Neural cell (in vitro differentiated cells): ENCODE results near the gene NRSN2. TPM values are rescaled to one million over a fixed set of nuclear protein-coding genes. Genes with fewer than 3 reads are reported as not detected.

Source experiments
- H2AFZ ChIP-seq: fragments of 200-600, 300-800 bp; sonication (generic), shearing (Covaris generic); 2 replicates; pipeline ENCODE4 v1.6.0; 2014; ENCODE audit warnings: low read depth, mild to moderate bottlenecking, antibody characterized with exemption, low read length, moderate library complexity
- H3F3A ChIP-seq: fragments of 200-600 bp; shearing (Covaris generic); 2 replicates; pipeline ENCODE4 v1.6.1; 2016; ENCODE audit warnings: mild to moderate bottlenecking, moderate library complexity, mixed read lengths, antibody characterized with exemption, low read length; ENCODE audit not compliant: insufficient read depth, poor library complexity, severe bottlenecking
- H3K27ac ChIP-seq: fragments of 200-600, 300-800 bp; sonication (generic), shearing (Covaris generic); 2 replicates; pipeline ENCODE4 v1.5.1; 2014; ENCODE audit warnings: mild to moderate bottlenecking, low read length, moderate library complexity
- H3K27me3 ChIP-seq: fragments of 300-800, 200-600 bp; sonication (generic), shearing (Covaris generic); 2 replicates; pipeline ENCODE4 v1.6.0; 2014; ENCODE audit warnings: mild to moderate bottlenecking, low read depth, low read length, moderate library complexity; ENCODE audit not compliant: insufficient read depth
- H3K36me3 ChIP-seq: fragments of 300-800, 200-600 bp; sonication (generic), shearing (Covaris generic); 2 replicates; pipeline ENCODE4 v1.5.1; 2014; ENCODE audit warnings: mild to moderate bottlenecking, antibody characterized with exemption, low read length, moderate library complexity; ENCODE audit not compliant: insufficient read depth
- H3K4me2 ChIP-seq: fragments of 300-800, 200-600 bp; sonication (generic), shearing (Covaris generic); 2 replicates; pipeline ENCODE4 v1.6.0; 2014; ENCODE audit warnings: mild to moderate bottlenecking, low read length
- H3K4me3 ChIP-seq: fragments of 300-800, 200-600 bp; sonication (generic), shearing (Covaris generic); 2 replicates; pipeline ENCODE4 v1.5.1; 2014; ENCODE audit warnings: mild to moderate bottlenecking, low read length, moderate library complexity
- H3K79me2 ChIP-seq: fragments of 200-600 bp; shearing (Covaris generic); replicated peaks from 2 replicates; pipeline ENCODE4 v1.6.0; 2014; ENCODE audit warnings: mild to moderate bottlenecking, low read length, moderate library complexity; ENCODE audit not compliant: insufficient read depth
- H3K9ac ChIP-seq: fragments of 300-800, 200-600 bp; sonication (generic), shearing (Covaris generic); 2 replicates; pipeline ENCODE4 v1.6.1; 2016; ENCODE audit warnings: mild to moderate bottlenecking, low read length, mixed read lengths
- H3K9me2 ChIP-seq: fragments of 200-600 bp; shearing (Covaris generic); 2 replicates; pipeline ENCODE4 v1.6.1; 2016; ENCODE audit warnings: mild to moderate bottlenecking, low read length, mixed read lengths; ENCODE audit not compliant: insufficient read depth
- H3K9me3 ChIP-seq: fragments of 200-600, 300-800 bp; sonication (generic), shearing (Covaris generic); 2 replicates; pipeline ENCODE4 v1.6.1; 2016; ENCODE audit warnings: mild to moderate bottlenecking, mixed run types, low read length, moderate library complexity, mixed read lengths
- H4K20me1 ChIP-seq: fragments of 200-600 bp; shearing (Covaris generic); 2 replicates; pipeline ENCODE4 v1.6.1; 2016; ENCODE audit warnings: mild to moderate bottlenecking, mixed run types; ENCODE audit not compliant: insufficient read depth
- EP300 ChIP-seq: fragments of 450-650 bp; conservative IDR thresholded peaks from 2 replicates; pipeline ENCODE4 v1.6.1; 2014; ENCODE audit warnings: antibody characterized with exemption, mild to moderate bottlenecking, moderate library complexity; ENCODE audit not compliant: poor library complexity, severe bottlenecking
- EZH2 ChIP-seq: fragments of 200-600, 300-800 bp; shearing (Covaris generic), sonication (generic); IDR thresholded peaks from 2 replicates; pipeline ENCODE4 v1.6.1; 2014; ENCODE audit warnings: antibody characterized with exemption, low read length, borderline replicate concordance, mild to moderate bottlenecking; ENCODE audit not compliant: insufficient read depth, poor library complexity, severe bottlenecking
- MXI1 ChIP-seq: fragments of 450-650 bp; conservative IDR thresholded peaks from 2 replicates; pipeline ENCODE4 v1.6.1; 2014; ENCODE audit warnings: antibody characterized with exemption, mild to moderate bottlenecking; ENCODE audit not compliant: poor library complexity, severe bottlenecking
- POLR2AphosphoS5 ChIP-seq: IDR thresholded peaks from 2 replicates; pipeline ENCODE4 v1.6.1; 2012
- RAD21 ChIP-seq: fragments of 450-650 bp; conservative IDR thresholded peaks from 2 replicates; pipeline ENCODE4 v1.6.1; 2014; ENCODE audit warnings: antibody characterized with exemption, mild to moderate bottlenecking, moderate library complexity
- SMC3 ChIP-seq: fragments of 450-650 bp; conservative IDR thresholded peaks from 2 replicates; pipeline ENCODE4 v1.6.1; 2014; ENCODE audit warnings: antibody characterized with exemption, mild to moderate bottlenecking, moderate library complexity; ENCODE audit not compliant: poor library complexity
- TAF1 ChIP-seq: IDR thresholded peaks from 2 replicates; pipeline ENCODE4 v1.6.1; 2012; ENCODE audit warnings: low read depth
- polyA plus RNA-seq: library from polyadenylated mRNA; depleted of rRNA; stranded (reverse); fragments of >200 nt; gene quantifications from 2 replicates; pipeline ENCODE4 v1.2.3, GENCODE V29; 2014
- TF ChIP-seq, protein P1 (sequence below): fragments of 450-650 bp; IDR thresholded peaks from 2 replicates; pipeline ENCODE4 v1.5.1; 2014; ENCODE audit warnings: antibody characterized with exemption, mild to moderate bottlenecking, moderate library complexity; ENCODE audit not compliant: poor library complexity, severe bottlenecking
- TF ChIP-seq, protein P2 (sequence below): IDR thresholded peaks from 2 replicates; pipeline ENCODE4 v1.6.1; 2012; ENCODE audit warnings: borderline replicate concordance

The NRSN2 gene
- polyA plus RNA-seq, 1 donor from 2014 or later: 19.6 TPM

DNA sequence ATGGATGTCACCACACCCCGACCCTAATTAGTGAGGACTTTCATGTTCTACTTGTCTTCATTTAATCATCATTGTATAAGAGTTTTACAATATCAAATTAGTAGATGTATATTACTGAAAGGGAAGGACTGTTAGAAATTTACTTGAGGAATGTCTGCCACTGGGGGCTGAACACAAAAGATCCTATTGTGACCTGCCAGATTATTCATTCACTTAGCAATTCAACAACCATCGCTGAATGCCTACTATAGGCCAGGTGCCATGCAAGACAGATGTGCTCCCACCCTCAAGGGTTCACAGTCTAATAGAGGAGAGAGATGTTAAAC, 53.2 kb downstream of the NRSN2 start:
- no peaks in the 10 kb centered on the region for H4K20me1 ChIP-seq
- H3K79me2 ChIP-seq: no peaks in the 10 kb centered on the region
- no peak overlapping the region for H3K27ac ChIP-seq
- no peaks in the 10 kb centered on the region for H3K9me2 ChIP-seq
- TF ChIP-seq EZH2: no peak
- no peak for TF ChIP-seq TAF1
- no peaks in the 10 kb centered on the region for H3K36me3 ChIP-seq
- no peak overlapping the region for H2AFZ ChIP-seq
- no peaks in the 10 kb centered on the region for H3K9me3 ChIP-seq
- no peak overlapping the region for H3K4me2 ChIP-seq
- H3K9ac ChIP-seq: no peak overlapping the region
- H3K27me3 ChIP-seq: no peaks in the 10 kb centered on the region
- H3K4me3 ChIP-seq: no peak overlapping the region
- H3F3A ChIP-seq: no peaks in the 10 kb centered on the region

DNA sequence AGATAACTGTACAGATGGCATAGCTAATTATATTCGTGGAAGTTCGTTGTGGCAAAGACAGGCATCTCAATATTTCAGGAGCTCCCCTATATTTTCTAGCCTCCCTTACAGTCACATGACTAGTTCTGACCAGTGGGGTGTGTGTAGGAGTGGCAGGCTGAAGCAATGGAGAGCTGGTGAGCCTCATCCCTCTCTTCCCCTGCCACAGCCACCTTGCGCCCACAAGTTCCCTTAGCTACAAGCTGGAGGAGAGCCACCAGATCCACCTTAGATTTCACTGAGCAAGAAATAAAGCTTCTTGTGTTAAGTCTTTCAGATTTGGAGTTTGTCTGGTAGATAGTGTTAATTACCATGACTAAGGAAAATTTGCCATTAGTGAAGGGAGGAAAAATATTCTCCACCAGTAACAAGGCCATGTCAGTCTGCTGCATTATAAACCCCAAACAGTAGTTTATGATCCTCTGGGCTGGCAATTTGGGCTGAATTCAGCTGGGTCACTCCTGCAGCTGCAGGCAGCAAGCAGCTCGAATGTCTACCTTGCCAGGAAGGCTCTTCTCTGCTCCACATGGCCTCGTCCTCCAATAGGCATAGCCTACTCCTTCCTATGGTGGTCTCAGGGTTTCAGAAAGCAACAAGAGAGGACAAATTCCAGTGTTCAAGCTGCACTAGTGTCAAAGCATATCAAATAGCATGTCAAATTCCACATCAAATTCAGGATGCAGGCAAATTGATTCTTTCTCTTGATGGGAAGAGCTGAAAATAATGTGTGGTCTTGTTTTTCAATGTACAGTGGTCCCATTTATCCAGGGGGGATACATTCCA, 53.8 kb downstream of the NRSN2 start:
- Histone ChIP-seq H3K9ac (no peak overlapping the region), H3K79me2 (no peaks in the 10 kb centered on the region), H3K36me3 (no peaks in the 10 kb centered on the region), H2AFZ (no peak overlapping the region), H3K27me3 (no peaks in the 10 kb centered on the region), H3K27ac (no peak overlapping the region), H3K4me3 (no peak overlapping the region), H3K9me2 (no peaks in the 10 kb centered on the region), H3K9me3 (no peaks in the 10 kb centered on the region), H4K20me1 (no peaks in the 10 kb centered on the region), H3K4me2 (no peak overlapping the region), H3F3A (no peaks in the 10 kb centered on the region)
- TF ChIP-seq, protein P1, sequence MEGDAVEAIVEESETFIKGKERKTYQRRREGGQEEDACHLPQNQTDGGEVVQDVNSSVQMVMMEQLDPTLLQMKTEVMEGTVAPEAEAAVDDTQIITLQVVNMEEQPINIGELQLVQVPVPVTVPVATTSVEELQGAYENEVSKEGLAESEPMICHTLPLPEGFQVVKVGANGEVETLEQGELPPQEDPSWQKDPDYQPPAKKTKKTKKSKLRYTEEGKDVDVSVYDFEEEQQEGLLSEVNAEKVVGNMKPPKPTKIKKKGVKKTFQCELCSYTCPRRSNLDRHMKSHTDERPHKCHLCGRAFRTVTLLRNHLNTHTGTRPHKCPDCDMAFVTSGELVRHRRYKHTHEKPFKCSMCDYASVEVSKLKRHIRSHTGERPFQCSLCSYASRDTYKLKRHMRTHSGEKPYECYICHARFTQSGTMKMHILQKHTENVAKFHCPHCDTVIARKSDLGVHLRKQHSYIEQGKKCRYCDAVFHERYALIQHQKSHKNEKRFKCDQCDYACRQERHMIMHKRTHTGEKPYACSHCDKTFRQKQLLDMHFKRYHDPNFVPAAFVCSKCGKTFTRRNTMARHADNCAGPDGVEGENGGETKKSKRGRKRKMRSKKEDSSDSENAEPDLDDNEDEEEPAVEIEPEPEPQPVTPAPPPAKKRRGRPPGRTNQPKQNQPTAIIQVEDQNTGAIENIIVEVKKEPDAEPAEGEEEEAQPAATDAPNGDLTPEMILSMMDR: no peak
- TF ChIP-seq SMC3 (no peak), RAD21 (no peak), MXI1 (no peak), POLR2AphosphoS5 (no peak), EZH2 (no peak), TAF1 (no peak), EP300 (no peak)
- TF ChIP-seq, protein P2, sequence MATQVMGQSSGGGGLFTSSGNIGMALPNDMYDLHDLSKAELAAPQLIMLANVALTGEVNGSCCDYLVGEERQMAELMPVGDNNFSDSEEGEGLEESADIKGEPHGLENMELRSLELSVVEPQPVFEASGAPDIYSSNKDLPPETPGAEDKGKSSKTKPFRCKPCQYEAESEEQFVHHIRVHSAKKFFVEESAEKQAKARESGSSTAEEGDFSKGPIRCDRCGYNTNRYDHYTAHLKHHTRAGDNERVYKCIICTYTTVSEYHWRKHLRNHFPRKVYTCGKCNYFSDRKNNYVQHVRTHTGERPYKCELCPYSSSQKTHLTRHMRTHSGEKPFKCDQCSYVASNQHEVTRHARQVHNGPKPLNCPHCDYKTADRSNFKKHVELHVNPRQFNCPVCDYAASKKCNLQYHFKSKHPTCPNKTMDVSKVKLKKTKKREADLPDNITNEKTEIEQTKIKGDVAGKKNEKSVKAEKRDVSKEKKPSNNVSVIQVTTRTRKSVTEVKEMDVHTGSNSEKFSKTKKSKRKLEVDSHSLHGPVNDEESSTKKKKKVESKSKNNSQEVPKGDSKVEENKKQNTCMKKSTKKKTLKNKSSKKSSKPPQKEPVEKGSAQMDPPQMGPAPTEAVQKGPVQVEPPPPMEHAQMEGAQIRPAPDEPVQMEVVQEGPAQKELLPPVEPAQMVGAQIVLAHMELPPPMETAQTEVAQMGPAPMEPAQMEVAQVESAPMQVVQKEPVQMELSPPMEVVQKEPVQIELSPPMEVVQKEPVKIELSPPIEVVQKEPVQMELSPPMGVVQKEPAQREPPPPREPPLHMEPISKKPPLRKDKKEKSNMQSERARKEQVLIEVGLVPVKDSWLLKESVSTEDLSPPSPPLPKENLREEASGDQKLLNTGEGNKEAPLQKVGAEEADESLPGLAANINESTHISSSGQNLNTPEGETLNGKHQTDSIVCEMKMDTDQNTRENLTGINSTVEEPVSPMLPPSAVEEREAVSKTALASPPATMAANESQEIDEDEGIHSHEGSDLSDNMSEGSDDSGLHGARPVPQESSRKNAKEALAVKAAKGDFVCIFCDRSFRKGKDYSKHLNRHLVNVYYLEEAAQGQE: no peak
